A549 treated with ZK216348 at 1 μM for 4 hours (cell line): ENCODE measurements around the gene BRSK2. TPM values are rescaled to one million over a fixed set of nuclear protein-coding genes. Genes with fewer than 3 reads are reported as not detected.

Source experiments
- total RNA-seq: library from RNA; stranded (reverse); fragments of 200-300 nt; extraction: Qiagen RNA extraction; gene quantifications from 5 replicates; pipeline ENCODE4 v1.2.3, GENCODE V29; 2022; ENCODE audit warnings: low read depth

The BRSK2 gene
- 6.5 to 7.9 TPM (median 6.9 TPM) in 5 replicates for total RNA-seq

DNA sequence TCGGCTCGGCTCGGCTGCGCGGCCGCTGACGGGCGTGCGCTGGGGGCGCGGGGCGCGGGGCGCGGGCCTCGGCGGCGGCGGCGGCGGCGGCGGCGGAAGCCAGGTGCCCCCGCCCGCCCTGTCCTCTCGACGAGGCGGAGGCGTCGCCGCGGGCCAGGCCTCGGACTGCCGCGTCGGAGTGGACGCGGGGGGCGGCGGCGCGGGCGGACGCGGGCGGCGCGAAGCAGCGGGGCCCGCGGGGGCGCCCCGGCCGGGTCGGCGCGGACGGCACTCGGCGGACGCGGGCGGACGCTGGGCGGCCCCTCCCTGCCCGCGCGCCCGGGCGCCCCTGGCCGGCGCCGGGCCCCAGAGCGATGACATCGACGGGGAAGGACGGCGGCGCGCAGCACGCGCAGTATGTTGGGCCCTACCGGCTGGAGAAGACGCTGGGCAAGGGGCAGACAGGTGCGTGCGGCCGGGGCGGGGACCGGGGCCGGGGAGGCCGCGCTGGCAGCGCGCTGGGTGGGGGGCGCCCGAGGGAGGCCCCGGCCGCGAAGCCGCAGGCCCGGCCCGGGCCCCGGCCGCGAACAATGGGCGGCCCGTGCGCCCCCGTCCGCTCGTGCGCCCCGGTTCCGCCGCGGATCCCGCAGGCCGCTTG, at the start of gene BRSK2:
Gene BRSK2, plus strand, starts transcription at position 3 of the 637 bp plus-strand sequence. Its CDS starts 351 bp downstream, at position 354.

DNA sequence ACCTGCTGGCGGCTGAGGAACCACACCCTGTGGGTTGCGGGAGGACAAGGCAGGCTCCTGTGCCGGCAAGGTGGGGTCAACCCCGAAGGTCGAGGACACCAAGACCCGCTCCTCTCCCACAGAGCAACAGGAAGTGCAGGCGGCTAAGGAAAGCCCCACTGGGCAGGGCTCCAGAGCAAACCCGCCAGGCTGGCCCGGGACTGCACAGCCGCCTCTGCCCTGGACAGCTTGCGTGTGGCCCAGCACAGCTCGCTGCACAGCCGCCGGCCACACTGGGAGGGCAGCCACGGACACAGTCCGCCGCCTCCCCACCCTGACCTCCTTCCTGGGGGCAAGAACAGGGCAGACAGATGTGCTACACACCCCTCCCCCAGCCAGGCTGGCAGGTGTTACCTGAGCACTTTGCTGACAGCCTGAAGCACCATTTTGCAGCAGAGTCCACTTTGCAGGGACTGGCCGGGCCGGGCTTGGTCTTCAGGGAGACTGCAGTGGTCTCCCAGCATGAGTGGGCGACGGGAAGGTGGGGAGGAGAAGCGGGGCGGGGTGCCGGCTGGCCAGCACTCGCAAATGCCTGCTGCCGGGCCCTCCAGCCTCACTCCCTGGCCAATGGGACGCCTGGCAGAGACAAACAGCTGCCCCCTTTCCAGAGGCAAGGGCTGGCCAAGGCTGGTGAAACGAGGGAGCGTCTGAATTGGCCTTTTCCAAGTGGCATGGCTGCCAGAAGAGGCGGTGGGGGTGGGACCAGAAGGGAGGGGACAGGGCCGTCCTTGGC, 96.5 kb downstream of the BRSK2 start, which contains the start of gene MOB2:
Gene MOB2, minus strand, starts transcription at position 726 of the 772 bp plus-strand sequence. Its CDS starts 223 bp downstream, at position 503.

Other genes with a start within 250 kb of the BRSK2 start
- 0.79 to 3.9 TPM (median 2.7 TPM) in 5 replicates for gene MUC5AC, start 232.0 kb upstream of the BRSK2 start, total RNA-seq
- 1.2 to 6.5 TPM (median 3.8 TPM) in 5 replicates for gene MUC5B, start 166.9 kb upstream of the BRSK2 start, total RNA-seq
- 26.9 to 61.1 TPM (median 52.5 TPM) in 5 replicates for gene TOLLIP, start 80.3 kb upstream of the BRSK2 start, total RNA-seq
- gene MOB2, start 96.8 kb downstream of the BRSK2 start, total RNA-seq = 38.3 to 49.7 TPM (median 44.4 TPM) in 5 replicates
- 0.88 to 1.6 TPM (median 1.0 TPM) in 5 replicates for gene DUSP8, start 182.3 kb downstream of the BRSK2 start, total RNA-seq
- not detected in 5 replicates for gene KRTAP5-1, start 195.3 kb downstream of the BRSK2 start, total RNA-seq
- gene KRTAP5-2, start 208.4 kb downstream of the BRSK2 start, total RNA-seq = not detected in 5 replicates
- not detected in 5 replicates for gene KRTAP5-3, start 218.5 kb downstream of the BRSK2 start, total RNA-seq
- gene KRTAP5-4, start 232.2 kb downstream of the BRSK2 start, total RNA-seq = not detected in 5 replicates
- not detected in 5 replicates for gene KRTAP5-5, start 239.8 kb downstream of the BRSK2 start, total RNA-seq